Measurements from ENCODE around the gene NOP9. TPM values are rescaled to one million over a fixed set of nuclear protein-coding genes. Genes with fewer than 3 reads are reported as not detected.

NOP9 gene
- total RNA-seq, 2 experiments from 2014 or later: 30.7 to 30.9 TPM

DNA sequence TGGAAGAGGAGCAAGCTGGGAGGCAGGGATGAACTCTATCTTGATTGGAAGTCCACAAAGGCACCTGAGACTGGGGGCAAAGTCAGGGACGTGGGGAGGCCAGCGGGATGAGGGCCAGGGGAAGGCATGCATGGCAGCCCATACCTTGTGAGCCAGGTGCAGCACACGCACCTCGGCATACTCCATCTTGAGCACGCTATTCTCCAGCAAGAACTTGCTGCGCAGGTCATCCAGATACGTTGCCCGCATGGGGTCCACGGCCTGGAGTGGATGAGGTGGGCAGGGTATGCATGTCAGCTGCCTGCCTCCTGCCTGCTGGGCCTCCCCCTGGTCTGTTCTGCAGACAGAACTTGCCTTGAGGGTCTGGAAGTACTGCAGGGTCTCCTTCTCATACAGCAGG is 32.1 kb upstream of the NOP9 start:
- no peak overlapping the region for H3K4me3 Mint-ChIP-seq
- ChIA-PET CTCF (interaction anchor here (1.1 kb wide), 1 partner anchor 12 kb away, joined by 3 read pairs; no protein-coding TSS in a partner anchor), POLR2A (interaction anchor here (0.6 kb wide), 1 partner anchor 15 kb away, joined by 3 read pairs; no protein-coding TSS in a partner anchor)
- intact Hi-C loops (cut with micrococcal nuclease): no loop called here
- H3K27me3 Mint-ChIP-seq: no peaks in the 10 kb centered on the region
- H3K27ac Mint-ChIP-seq: no peak overlapping the region
- no peak for DNase-seq
- no peaks in the 10 kb centered on the region for H3K9me3 Mint-ChIP-seq
- peaks cover 9% of the 10 kb centered on the region for H3K36me3 Mint-ChIP-seq
- peaks cover 14% of the 10 kb centered on the region for H3K4me1 Mint-ChIP-seq (ENCODE audit: low read depth)

DNA sequence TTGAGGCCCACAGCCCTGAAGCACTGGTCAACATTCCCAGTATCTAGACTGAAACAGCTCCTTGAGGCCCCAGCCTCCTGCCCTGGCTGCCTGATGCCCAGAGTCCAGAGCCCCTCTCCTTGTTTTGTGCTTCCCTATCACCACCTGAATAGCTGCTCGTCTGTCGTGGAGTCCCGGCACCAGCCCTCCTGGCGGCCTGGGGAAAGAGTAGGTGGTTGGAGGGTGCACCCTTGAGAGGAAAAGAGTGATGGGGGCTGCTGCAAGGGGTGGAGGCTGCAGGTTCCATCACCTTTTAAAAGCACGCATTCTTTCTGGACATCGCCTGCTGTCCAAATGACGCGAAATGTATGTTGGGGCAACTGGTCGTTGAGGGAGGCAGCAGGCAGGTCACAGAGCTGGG is 31.4 kb upstream of the NOP9 start:
- Mint-ChIP-seq H3K27ac (no peak overlapping the region), H3K4me1 (ENCODE audit: low read depth) (peaks cover 22% of the 10 kb centered on the region), H3K4me3 (no peak overlapping the region), H3K9me3 (no peaks in the 10 kb centered on the region), H3K36me3 (peaks cover 9% of the 10 kb centered on the region), H3K27me3 (no peaks in the 10 kb centered on the region)
- ChIA-PET CTCF (interaction anchor here (1.2 to 4.8 kb wide), 3 partner anchors 26 to 40 kb away, joined by 4 to 45 read pairs (median 11); partner anchors contain the start of genes CIDEB and TINF2), POLR2A (no interaction called here)
- intact Hi-C loops (cut with micrococcal nuclease): no loop called here
- DNase-seq: no peak

DNA sequence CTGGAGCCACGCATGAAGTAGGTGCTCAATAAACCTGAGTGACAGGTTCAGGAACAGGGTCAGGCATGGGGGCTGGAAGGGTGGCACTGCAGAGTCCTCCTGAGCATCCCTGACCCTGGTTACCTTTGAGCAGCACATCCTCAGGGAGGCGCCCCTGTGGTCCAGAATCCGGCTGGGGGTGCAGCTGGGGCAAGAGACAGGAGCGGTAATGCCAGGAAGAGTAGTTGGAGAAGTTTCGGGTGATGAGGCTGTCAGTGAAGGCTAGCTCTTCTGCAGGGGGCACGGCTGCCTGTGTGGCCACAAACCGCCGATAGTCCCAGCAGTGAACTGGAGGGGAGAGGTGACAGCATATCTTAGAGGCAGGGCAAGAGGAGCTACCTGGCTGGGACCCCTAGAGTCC is 30.3 kb upstream of the NOP9 start:
- Mint-ChIP-seq H3K4me1 (ENCODE audit: low read depth) (peaks cover 33% of the 10 kb centered on the region), H3K9me3 (no peaks in the 10 kb centered on the region), H3K27ac (no peak overlapping the region), H3K4me3 (no peak overlapping the region), H3K27me3 (no peaks in the 10 kb centered on the region), H3K36me3 (peaks cover 9% of the 10 kb centered on the region)
- intact Hi-C loops (cut with micrococcal nuclease): no loop called here
- POLR2A ChIA-PET: interaction anchor here (0.6 to 2.9 kb wide), 2 partner anchors 23 to 27 kb away, joined by 5 to 19 read pairs; partner anchors contain the start of gene TINF2
- CTCF ChIA-PET: interaction anchor here (1.3 to 4.8 kb wide), 7 partner anchors 18 to 168 kb away, joined by 4 to 45 read pairs (median 14); partner anchors contain the start of genes CIDEB and TINF2
- no peak for DNase-seq

DNA sequence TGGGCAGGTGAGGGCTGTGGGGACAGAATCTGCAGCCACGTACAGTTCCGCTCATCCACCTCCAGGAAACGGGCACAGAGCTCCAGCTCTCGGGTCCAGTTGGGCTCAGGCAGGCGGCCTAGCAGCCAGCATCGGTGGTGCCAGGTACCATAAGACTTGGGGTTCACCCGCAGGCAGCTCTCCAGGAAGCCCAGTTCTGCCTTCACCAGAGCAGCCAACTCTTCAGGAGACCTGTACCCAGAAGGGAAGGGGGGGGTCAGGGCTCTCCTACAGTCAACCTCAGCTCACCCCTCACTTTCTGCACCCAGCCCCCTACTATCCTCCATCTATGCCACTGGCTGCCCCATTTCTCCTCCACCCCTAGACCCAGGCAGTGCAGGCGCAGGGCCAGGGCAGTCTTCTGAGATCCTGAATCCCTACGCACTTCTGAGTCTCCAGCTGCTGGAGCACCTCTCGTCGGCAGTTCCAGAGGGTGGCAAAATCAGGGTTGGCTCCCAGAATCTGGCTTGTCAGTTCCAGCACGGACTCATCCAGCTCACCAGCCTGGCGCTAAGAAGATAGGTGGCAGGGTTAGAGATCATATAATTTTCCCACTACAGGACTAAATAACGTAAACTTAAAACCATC is 29.6 kb upstream of the NOP9 start:
- peaks cover 9% of the 10 kb centered on the region for H3K36me3 Mint-ChIP-seq
- no peak overlapping the region for H3K27ac Mint-ChIP-seq
- H3K4me3 Mint-ChIP-seq: peak overlapping the region; percentile 84
- ChIA-PET CTCF (interaction anchor here (0.9 to 4.8 kb wide), 17 partner anchors 13 to 167 kb away, joined by 3 to 45 read pairs (median 11); partner anchors contain the start of genes CIDEB, DHRS1, IRF9 and LTB4R), POLR2A (interaction anchor here (0.6 to 2.9 kb wide), 9 partner anchors 10 to 56 kb away, joined by 3 to 19 read pairs (median 8); partner anchors contain the start of genes CHMP4A, CIDEB, DHRS1 and NOP9)
- H3K27me3 Mint-ChIP-seq: no peaks in the 10 kb centered on the region
- intact Hi-C loops (cut with micrococcal nuclease): loop anchor here (2.0 to 10.0 kb wide), 2 partner anchors 63 to 215 kb away; partner anchors contain the start of gene CARMIL3
- H3K9me3 Mint-ChIP-seq: no peaks in the 10 kb centered on the region
- H3K4me1 Mint-ChIP-seq (ENCODE audit: low read depth): peaks cover 35% of the 10 kb centered on the region
- no peak for DNase-seq

DNA sequence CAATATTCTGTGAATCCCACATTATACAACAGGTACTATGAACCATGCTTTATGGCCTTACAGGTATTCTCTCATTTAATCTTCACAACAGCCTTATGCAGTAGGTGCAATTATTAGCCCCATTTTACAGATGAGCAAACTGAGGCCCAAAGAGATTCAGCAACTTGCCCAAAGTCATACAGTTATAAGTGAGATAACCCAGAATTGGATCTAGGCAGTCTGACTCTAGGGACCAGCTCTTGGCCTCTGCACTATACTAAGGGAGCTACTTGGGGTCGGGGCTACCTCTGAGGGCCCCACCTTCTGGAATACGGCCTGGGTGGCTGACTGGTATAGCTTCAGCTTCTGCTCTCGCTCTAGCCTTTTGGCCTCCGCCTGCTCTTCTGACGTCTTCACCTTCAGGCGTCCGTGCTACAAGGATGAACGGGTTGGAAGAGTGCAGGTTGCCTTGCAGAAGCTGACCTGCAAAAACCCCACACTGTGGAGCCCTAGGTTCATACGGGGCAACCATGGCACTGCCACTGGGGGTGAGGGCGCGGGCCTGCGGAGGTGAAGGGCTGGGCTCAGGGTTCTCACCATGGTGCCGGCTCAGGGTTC is 29.0 kb upstream of the NOP9 start:
- peaks cover 9% of the 10 kb centered on the region for H3K36me3 Mint-ChIP-seq
- H3K4me3 Mint-ChIP-seq: peak overlapping the region; percentile 84
- H3K27me3 Mint-ChIP-seq: no peaks in the 10 kb centered on the region
- POLR2A ChIA-PET: interaction anchor here (0.5 to 2.9 kb wide), 16 partner anchors 9 to 159 kb away, joined by 3 to 19 read pairs (median 4); partner anchors contain the start of genes CBLN3, CHMP4A, CIDEB and DHRS1
- DNase-seq: no peak
- intact Hi-C loops (cut with micrococcal nuclease): loop anchor here (1.0 to 10.0 kb wide), 7 partner anchors 28 to 216 kb away; partner anchors contain the start of genes CARMIL3, DHRS1, GMPR2 and LTB4R
- CTCF ChIA-PET: interaction anchor here (0.6 to 4.8 kb wide), 20 partner anchors 9 to 1093 kb away, joined by 3 to 45 read pairs (median 8); partner anchors contain the start of genes CIDEB, DHRS1, IRF9 and LTB4R
- no peaks in the 10 kb centered on the region for H3K9me3 Mint-ChIP-seq
- peak overlapping the region; percentile 93 for H3K27ac Mint-ChIP-seq
- peaks cover 41% of the 10 kb centered on the region for H3K4me1 Mint-ChIP-seq (ENCODE audit: low read depth)

- POLR2A ChIA-PET: interaction anchor here (0.5 to 2.9 kb wide), 16 partner anchors 8 to 159 kb away, joined by 3 to 19 read pairs (median 4); partner anchors contain the start of genes CBLN3, CHMP4A, CIDEB and DHRS1
- peak; percentile 93 for DNase-seq
- intact Hi-C loops (cut with micrococcal nuclease): loop anchor here (1.0 to 10.0 kb wide), 7 partner anchors 28 to 216 kb away; partner anchors contain the start of genes CARMIL3, DHRS1, GMPR2 and LTB4R
- no peaks in the 10 kb centered on the region for H3K9me3 Mint-ChIP-seq
- CTCF ChIA-PET: interaction anchor here (0.6 to 4.8 kb wide), 20 partner anchors 9 to 1093 kb away, joined by 3 to 45 read pairs (median 8); partner anchors contain the start of genes CIDEB, DHRS1, IRF9 and LTB4R
- H3K27me3 Mint-ChIP-seq: no peaks in the 10 kb centered on the region
- peaks cover 42% of the 10 kb centered on the region for H3K4me1 Mint-ChIP-seq (ENCODE audit: low read depth)
- H3K27ac Mint-ChIP-seq: peak within 1 kb of the TSS; percentile 94
- peak within 1 kb of the TSS; percentile 84 for H3K4me3 Mint-ChIP-seq
- H3K36me3 Mint-ChIP-seq: peaks cover 9% of the 10 kb centered on the region
Measured at GRCh38 chr14:24271134-24271833, 28.4 kb upstream of the NOP9 start, which contains the start of gene RABGGTA. TSS of gene RABGGTA (minus strand) at chr14:24271597. CDS start at chr14:24271115, 482 bp downstream.

DNA sequence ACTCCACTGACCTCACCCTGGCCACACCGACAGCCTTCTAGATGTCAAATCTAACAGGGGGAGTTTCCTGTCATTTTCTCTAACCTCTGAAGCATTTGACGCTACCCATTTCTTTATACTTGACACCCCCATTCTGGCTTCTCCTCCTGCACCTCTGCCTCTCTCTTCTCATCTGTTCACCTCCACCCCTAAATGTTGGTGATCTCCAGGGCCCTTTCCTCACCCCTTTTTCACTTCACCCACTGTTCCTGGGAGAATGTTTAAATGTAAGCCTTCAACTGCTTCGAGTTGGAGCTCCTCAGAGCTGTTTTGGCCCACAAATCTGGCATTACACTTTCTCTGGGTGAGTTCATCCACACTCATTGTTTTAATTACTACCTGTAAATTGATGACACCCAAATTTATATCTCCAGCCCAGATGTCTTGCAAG is 27.8 kb upstream of the NOP9 start:
- no peaks in the 10 kb centered on the region for H3K27me3 Mint-ChIP-seq
- no peak for DNase-seq
- peaks cover 5% of the 10 kb centered on the region for H3K36me3 Mint-ChIP-seq
- H3K4me3 Mint-ChIP-seq: peak overlapping the region; percentile 84
- peak overlapping the region; percentile 94 for H3K27ac Mint-ChIP-seq
- H3K9me3 Mint-ChIP-seq: no peaks in the 10 kb centered on the region
- CTCF ChIA-PET: interaction anchor here (0.6 to 4.8 kb wide), 15 partner anchors 8 to 163 kb away, joined by 3 to 45 read pairs (median 13); partner anchors contain the start of genes CIDEB, DHRS1, LTB4R and LTB4R2
- H3K4me1 Mint-ChIP-seq (ENCODE audit: low read depth): peaks cover 44% of the 10 kb centered on the region
- intact Hi-C loops (cut with micrococcal nuclease): loop anchor here (1.0 to 10.0 kb wide), 7 partner anchors 27 to 217 kb away; partner anchors contain the start of genes CARMIL3, DHRS1, GMPR2 and LTB4R
- POLR2A ChIA-PET: interaction anchor here (1.0 to 2.9 kb wide), 10 partner anchors 20 to 158 kb away, joined by 3 to 19 read pairs (median 8); partner anchors contain the start of genes CBLN3, CHMP4A, CIDEB and DHRS1

GRCh38 chr14:24272467-24272866 is 27.2 kb upstream of the NOP9 start:
- Mint-ChIP-seq H3K27me3 (no peaks in the 10 kb centered on the region), H3K9me3 (no peaks in the 10 kb centered on the region), H3K36me3 (no peaks in the 10 kb centered on the region), H3K27ac (peak overlapping the region; percentile 94), H3K4me3 (peak overlapping the region; percentile 84), H3K4me1 (ENCODE audit: low read depth) (peaks cover 50% of the 10 kb centered on the region)
- POLR2A ChIA-PET: interaction anchor here (1.9 to 2.9 kb wide), 4 partner anchors 24 to 36 kb away, joined by 6 to 19 read pairs (median 12); partner anchors contain the start of genes CIDEB and TINF2
- CTCF ChIA-PET: interaction anchor here (0.6 to 4.8 kb wide), 11 partner anchors 7 to 159 kb away, joined by 3 to 45 read pairs (median 14); partner anchors contain the start of genes CIDEB, LTB4R, LTB4R2 and MDP1
- intact Hi-C loops (cut with micrococcal nuclease): loop anchor here (10.0 kb wide), 1 partner anchor 218 kb away; the partner anchor contains the start of gene CARMIL3
- no peak for DNase-seq

GRCh38 chr14:24273422-24273998 is 26.1 kb upstream of the NOP9 start:
- H3K27me3 Mint-ChIP-seq: no peaks in the 10 kb centered on the region
- peak overlapping the region; percentile 94 for H3K27ac Mint-ChIP-seq
- POLR2A ChIA-PET: interaction anchor here (0.5 to 2.4 kb wide), 11 partner anchors 16 to 162 kb away, joined by 3 to 16 read pairs (median 5); partner anchors contain the start of genes CHMP4A, DHRS1, NOP9 and TINF2
- DNase-seq: no peak
- peaks cover 60% of the 10 kb centered on the region for H3K4me1 Mint-ChIP-seq (ENCODE audit: low read depth)
- intact Hi-C loops (cut with micrococcal nuclease): loop anchor here (10.0 kb wide), 1 partner anchor 219 kb away; the partner anchor contains the start of gene CARMIL3
- CTCF ChIA-PET: interaction anchor here (0.7 to 2.9 kb wide), 8 partner anchors 16 to 58 kb away, joined by 3 to 30 read pairs (median 10); partner anchors contain the start of genes CIDEB, MDP1, NOP9 and TINF2
- peaks cover 3% of the 10 kb centered on the region for H3K36me3 Mint-ChIP-seq
- H3K9me3 Mint-ChIP-seq: no peaks in the 10 kb centered on the region
- no peak overlapping the region for H3K4me3 Mint-ChIP-seq

GRCh38 chr14:24274101-24274543 is 25.5 kb upstream of the NOP9 start:
- ChIA-PET CTCF (interaction anchor here (0.7 to 2.9 kb wide), 8 partner anchors 16 to 58 kb away, joined by 3 to 30 read pairs (median 10); partner anchors contain the start of genes CIDEB, MDP1, NOP9 and TINF2), POLR2A (interaction anchor here (0.5 to 2.4 kb wide), 11 partner anchors 15 to 163 kb away, joined by 3 to 16 read pairs (median 5); partner anchors contain the start of genes CHMP4A, DHRS1, NOP9 and TINF2)
- Mint-ChIP-seq H3K27ac (peak overlapping the region; percentile 94), H3K36me3 (peaks cover 3% of the 10 kb centered on the region), H3K4me3 (peak overlapping the region; percentile 22), H3K27me3 (no peaks in the 10 kb centered on the region), H3K9me3 (no peaks in the 10 kb centered on the region), H3K4me1 (ENCODE audit: low read depth) (peaks cover 67% of the 10 kb centered on the region)
- peak; percentile 76 for DNase-seq
- intact Hi-C loops (cut with micrococcal nuclease): loop anchor here (1.0 to 10.0 kb wide), 4 partner anchors 15 to 219 kb away; partner anchors contain the start of genes CARMIL3 and CHMP4A

All from activated CD4-positive, alpha-beta memory T cell treated with anti-CD3 and anti-CD28 coated beads for 36 hours (primary cell).